Measurements from ENCODE around the gene AP3B2. TPM values are rescaled to one million over a fixed set of nuclear protein-coding genes. Genes with fewer than 3 reads are reported as not detected.
"Not testable (repeated sequence)": the region's sequence is repeated elsewhere in the genome, so short reads cannot be mapped to it uniquely, and the experiment has no call there.

The AP3B2 gene
- polyA plus RNA-seq, 3 donors = 0.67 to 2.4 (median 0.70) TPM

DNA sequence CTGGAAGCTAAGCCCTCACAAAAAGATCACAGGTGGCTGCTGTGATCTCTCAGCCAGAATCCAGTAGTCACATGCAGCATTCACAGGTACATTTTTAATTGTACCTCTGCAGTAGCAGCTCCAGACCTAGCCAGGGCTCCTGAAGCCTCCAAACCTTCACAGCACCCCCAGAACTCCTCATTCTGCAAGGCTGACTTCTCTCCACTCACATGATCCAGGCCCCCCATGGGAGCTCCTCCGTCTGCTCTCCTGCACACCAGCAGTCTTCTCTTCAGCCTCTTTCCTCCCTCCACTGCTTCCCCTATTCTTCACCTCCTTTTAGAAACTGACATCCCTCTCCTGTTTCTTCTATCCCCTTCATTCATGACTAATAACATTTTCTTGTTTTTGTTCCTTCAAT, 49.3 kb downstream of the AP3B2 start:
- 35 to 57% (median 51%) methylated on average over 1 of the region's 1 CpG for WGBS, 3 donors
- H3K27ac ChIP-seq (ENCODE audit: low read depth, low read length) = no peak overlapping the region

DNA sequence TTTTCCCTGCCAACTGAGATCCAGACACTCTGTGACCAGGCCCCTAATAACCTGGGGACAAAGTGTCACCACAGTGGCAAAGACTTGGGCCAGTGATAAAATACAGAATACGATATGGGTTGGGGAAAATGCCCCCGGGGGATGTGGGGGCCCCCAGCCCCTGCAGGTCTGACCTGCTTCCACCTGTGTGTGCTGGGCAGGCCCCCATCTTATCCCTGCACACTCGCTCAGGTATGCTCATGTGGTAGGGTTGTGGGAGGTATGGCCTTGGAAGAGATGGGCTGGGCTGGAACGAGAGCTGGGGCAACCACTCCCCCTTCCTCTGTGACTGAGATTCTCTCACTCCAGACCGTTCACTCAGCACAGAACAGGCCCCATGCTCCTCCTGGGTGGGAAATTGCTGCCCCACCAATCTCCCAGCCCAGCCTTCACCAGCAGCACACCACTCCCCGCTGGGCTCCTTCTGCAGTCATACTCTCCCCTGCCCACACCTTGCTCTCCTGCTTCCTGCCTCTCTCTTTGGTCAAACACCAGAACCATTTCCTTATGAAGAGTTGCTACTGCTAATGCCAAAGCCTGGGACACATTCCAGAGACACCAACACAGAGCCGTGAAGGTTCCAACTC, 52.9 kb downstream of the AP3B2 start:
- 53 to 75% (median 70%) methylated on average over 6 to 7 of the region's 7 CpGs for WGBS, 3 donors

DNA sequence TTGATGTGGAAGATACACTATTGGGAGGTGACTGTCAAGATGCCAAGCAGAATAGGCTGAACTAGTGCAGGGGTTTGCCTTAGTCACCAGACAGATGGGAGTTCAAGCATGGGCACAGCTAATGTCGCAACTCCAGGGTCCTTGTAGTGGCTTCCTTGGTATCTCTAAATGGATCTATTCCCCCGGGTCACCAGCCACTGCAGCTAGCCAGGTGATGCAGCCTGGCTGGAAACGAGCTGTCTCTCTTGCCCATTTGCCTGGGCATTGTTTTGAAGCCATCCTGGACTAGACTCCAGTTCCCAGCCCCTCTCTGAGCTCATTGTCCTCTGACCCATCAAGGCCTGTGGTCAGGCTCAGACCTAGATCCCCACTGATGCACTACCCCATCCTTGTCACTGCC, 54.1 kb downstream of the AP3B2 start:
- WGBS, 3 donors = 70 to 83% (median 76%) methylated on average over 3 of the region's 3 CpGs
- H3K27ac ChIP-seq (ENCODE audit: low read depth, low read length) = no peak overlapping the region

More for the DNA sequence above, 52.9 kb downstream of the AP3B2 start:
- H3K27ac ChIP-seq (ENCODE audit: low read depth, low read length) = no peak overlapping the region

DNA sequence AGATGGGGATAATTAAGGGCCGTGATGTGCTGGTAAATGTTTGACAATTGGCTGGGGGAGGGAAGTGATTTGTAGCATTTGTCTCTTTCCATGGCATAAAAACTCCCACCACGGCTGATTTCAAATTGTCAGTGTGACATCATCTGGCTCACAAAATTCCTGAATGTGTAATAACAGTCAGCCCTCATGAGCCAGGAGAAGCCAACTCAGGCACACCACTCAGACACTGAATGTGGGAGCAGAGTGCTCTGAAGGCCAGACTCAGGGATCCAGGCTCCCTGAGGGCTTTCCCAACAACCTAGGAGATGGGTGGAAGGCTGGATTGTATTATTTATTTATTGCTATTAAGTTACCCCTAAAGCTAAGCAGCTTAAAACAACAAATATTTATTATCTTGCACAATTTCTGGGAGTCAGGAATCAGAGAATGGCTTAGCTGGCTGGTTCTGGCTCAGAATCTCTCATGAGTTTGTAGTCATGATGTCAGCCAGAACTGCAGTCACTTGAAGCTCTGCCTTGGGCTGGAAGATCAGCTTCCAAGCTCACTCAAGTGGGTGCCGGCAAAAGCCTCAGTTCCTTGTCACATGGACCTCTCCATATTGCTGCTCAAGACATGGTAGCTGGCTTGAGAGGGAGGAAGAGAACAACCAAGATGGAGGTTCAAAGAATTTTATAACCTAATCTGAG, 56.0 kb downstream of the AP3B2 start:
- H3K27ac ChIP-seq (ENCODE audit: low read depth, low read length) = no peak overlapping the region
- WGBS, 3 donors = 61 to 72% (median 64%) methylated on average over 3 of the region's 3 CpGs

DNA sequence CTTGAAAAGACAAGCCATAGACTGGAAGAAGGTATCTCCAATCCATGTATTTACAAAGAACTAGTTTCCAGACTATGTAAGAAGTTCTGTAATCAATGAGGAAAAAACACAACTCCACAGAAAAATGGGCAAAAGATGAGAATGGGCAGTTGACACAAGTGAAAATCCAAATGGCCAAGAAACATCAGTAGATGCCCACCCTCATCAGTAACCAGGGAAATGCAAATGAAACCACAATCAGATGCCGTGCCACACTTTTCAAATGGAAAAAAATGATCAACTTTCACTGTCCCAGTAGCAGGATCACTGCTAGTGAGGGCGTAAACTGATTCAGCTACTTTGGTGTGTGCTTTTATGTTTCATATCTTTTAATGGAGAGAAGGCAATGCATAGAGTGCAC, 58.0 kb downstream of the AP3B2 start:
- H3K27ac ChIP-seq (ENCODE audit: low read depth, low read length) = no peak overlapping the region
- 90 to 94% (median 93%) methylated on average over 2 of the region's 2 CpGs for WGBS, 3 donors

DNA sequence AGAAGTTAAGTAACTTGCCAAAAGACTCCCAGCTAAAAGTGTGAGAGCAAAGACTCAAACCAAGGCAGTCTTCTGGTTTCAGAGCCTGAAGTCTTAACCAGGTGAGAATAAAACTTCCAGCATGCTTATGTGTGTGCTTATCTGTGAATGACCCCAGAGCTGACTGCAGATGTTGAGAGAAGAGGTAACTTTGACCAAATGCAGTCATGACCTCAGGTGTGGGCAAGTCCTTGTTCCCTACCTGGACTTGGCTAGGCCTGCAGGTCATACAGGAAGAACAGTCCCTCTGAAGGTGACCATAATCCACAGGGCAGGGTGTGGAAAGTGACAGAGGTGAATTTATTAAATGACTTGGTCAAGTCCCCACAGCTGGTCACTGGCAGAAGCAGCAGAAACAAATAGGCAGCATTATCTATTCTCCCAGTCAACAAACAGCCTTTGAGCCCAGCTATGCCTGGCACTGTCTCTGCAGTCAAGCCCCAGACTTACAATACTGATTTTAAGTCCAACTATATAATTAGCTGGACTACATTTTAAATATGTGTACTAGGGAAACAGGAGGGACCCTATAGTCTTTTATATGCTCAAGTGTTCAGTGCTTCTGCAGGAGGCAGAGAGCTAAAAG, 59.5 kb downstream of the AP3B2 start:
- no peak overlapping the region for H3K27ac ChIP-seq (ENCODE audit: low read depth, low read length)

DNA sequence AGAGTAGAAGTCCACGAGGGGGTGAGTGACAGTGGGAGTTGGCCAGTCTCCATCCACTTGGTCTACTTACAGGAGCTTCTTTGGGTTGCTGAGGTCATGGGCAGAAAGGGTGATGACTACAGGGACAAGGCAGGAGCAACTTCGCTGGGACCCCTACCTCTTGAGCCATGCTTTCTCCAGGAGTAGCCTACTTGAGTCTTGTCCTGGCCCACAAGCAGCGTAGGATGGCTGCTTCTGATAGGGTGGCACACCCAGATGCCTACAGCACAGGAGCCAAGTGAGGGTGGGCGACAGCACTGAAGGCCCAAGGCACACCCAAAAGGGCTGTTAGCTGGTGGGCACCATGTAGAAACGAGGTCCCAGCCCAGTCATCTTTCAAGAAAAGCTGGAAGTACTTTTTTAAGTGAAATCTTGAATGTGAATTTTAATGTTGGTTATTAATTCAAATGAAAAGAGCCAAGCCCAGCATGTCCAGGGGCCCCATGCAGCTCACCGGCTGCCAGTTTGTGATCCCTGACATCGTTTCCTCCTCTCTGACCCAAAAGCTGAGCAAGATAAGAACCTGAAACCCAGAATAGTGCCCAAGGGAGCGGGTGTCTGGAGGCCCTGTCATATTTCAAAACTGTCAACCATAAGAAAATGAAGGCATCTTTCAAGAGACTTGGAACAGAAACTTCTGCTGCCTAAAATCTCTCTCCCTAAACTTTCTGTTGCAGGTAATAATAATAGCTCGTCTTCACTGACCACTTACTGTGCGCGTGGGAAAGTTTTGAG, 60.3 kb downstream of the AP3B2 start:
- WGBS, 3 donors = 69 to 81% (median 72%) methylated on average over 11 of the region's 11 CpGs
- no peak overlapping the region for H3K27ac ChIP-seq (ENCODE audit: low read depth, low read length)

DNA sequence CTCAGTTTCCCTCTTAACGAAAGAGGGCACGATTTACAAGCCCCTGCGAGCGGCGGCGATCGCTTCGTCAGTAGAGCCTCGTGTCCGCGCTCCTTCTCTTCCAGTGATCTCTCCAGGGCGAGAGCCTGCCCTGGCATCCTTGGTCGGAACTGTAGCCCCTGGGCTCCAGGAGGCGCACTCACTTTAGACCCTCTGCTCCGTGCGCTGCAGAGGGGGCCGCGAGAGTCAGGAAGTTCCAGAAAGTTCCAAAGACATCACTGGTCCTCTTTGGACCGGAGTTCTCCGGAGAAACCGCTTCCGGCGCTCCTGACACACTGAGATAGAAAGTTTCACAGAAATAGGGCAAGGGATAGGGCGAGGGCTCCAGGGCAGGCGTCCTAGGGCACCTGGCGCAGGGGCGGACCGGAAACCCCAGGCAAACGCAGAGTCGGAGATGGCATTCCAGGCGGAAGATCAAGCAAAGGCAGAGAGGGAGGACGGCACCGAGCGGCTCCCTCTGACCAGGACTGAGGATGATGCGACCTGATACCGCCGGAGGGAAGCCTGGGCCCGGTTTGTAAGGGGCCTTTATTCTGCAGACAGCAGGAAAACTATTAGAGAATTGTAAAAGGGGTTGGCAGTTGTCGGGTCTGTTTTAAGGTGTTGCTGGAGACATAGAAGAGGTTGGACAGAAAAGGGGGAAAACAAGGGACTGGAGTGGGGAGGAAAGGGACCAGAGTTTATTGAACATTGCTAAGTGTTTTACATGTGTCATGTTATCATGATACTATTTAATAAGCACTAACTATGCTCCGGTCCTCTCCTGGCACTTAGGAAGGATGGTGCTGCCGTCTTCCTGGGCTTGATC, 61.2 kb downstream of the AP3B2 start:
- H3K27ac ChIP-seq (ENCODE audit: low read depth, low read length) = no peak overlapping the region
- 19 to 28% (median 21%) methylated on average over 41 of the region's 41 CpGs for WGBS, 3 donors

DNA sequence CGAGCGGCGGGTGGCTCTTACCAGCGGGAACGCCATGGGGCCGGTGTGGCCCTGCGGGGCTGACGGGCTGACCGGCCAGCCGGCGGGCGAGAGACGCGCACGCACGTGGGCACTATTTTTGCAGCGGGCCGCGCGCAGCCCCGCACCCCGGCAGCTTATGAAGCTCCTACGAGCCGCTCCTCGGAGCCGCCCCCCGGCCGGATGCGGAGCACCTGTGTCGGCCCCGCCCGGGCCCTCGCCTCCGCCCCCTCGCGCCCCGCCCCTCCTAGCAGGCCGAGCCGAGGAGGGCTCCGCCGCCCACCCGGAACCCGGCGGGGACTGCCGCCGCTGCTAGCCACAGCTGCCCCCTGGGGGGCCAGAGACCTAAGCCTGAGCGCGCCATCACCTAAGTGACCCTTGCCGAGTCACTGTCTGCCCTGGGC, 61.8 kb downstream of the AP3B2 start:
- 1 to 2% (median 1%) methylated on average over 39 to 49 of the region's 49 CpGs for WGBS, 3 donors

DNA sequence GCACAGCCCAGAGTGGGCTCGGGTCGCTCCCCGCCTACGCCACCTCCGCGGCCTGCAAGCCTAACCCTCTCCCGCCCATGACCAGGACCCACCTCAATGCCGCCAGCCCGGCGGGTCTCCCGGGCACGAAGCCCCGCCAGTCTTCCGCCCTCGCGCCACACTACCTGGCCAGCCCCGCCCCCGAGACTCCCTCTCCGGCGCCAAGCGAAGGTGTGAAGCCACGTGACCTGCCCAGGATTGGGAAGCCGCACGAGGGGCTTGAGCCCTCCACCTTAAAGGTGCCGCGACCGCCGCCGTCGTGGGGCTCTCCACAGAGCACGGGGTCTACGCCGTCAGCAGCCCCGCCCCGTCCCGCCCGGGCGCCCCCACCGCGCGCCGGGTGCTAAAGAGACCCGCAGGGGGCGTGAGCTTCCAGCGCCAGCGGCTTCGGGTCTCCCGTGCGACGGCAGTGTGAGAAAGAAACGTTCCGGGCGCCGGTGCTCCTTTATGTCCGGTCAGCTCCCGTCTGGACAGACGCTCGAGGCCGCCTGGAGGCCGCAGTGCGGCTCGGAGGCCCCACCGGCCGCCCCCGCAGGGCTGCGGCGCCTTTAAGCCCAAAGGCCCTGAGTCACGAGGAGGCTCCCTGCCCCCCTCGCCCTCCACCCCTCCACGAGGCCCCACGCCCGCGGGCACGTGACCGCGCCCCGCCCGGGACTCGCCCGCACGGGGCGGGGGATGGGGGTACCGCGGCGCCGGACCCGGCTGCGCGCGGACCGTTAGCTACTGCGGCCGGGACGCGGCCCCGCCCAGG, 62.4 kb downstream of the AP3B2 start, which contains the start of gene CPEB1:
Gene CPEB1, minus strand, starts transcription at position 319 of the 790 bp plus-strand sequence. CDS start 18,904 bp downstream, outside the sequence.
- 9 to 11% (median 11%) methylated on average over 85 to 95 of the region's 96 CpGs for WGBS, 3 donors
- no peak within 1 kb of the TSS for H3K27ac ChIP-seq (ENCODE audit: low read depth, low read length)

More for the DNA sequence above, 61.8 kb downstream of the AP3B2 start:
- no peak overlapping the region for H3K27ac ChIP-seq (ENCODE audit: low read depth, low read length)

DNA sequence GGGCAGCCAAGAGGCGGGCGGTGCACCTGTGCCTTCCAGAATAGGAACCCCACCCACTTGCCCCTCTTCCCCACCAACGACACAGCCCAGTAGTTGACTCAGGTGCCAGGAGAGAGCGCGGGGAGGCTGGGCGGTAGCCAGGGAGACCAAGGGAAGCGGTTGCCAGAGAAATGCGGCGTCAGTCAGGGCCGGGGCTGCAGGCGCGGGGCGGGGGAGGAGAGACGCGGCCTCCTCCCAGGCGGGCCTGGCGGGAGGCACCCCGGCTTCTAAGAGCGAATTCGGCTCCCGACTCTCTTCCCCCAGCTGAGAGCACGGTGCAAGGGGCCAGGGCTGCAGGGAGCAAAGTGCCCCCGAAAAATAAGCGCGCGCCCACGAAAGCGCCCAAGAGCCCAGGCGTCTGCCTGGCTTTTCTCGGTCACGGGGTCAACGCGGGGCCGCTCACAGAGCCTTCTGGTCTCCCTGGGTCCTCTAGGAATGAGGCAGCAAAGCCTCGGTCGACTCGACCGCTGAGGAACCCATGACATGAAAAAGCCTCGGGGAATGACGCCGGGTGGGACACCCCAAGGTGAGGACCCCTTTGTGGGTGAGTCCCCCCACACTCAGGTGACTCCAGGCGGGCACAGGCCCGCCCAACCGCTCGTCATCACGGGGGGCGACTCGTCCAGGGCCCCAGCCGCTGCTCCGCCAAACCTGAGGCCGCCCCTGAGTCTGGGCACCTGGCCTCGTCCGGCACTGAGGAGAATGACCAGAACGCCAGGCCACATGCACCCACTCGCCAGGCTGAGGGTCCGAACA, 63.2 kb downstream of the AP3B2 start:
- WGBS, 3 donors = 13 to 19% (median 14%) methylated on average over 54 to 56 of the region's 56 CpGs
- H3K27ac ChIP-seq (ENCODE audit: low read depth, low read length) = no peak overlapping the region

DNA sequence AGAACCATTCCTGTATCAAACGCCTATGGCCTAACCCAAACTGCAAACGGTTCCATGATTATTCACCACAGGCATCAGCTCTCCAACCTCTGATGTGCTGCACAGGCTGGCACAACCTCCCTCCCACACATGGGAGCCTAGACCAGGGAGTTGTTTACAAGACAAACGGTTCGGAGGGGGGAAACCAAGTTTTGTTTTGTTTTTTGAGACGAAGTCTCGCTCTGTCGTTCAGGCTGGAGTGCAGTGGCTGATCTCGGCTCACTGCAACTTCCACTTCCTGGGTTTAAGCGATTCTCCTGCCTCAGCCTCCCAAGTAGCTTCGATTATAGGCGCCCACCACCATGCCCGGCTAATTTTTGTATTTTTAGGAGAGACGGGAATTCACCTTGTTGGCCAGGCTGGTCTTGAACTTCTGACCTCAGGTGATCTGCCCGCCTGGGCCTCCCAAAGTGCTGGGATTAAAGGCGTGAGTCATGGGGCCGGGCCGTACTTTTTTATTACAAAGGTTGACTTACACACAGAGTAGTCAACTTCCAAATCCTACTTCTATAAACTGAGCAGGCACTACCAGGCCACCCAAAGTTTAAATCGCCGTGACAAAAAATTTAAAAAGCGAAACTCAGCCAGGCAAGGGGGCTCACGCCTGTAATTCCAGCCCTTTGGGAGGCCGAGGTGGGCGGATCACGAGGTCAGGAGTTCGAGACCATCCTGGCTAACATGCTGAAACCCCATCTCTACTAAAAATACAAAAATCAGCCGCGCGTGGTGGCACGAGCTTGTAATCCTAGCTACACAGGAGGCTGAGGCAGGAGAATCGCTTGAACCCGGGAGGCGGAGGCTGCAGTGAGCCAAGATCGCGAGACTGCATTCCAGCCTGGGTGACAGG, 64.5 kb downstream of the AP3B2 start:
- 88 to 92% (median 91%) methylated on average over 34 of the region's 34 CpGs for WGBS, 3 donors
- H3K27ac ChIP-seq (ENCODE audit: low read depth, low read length) = not testable (repeated sequence)

DNA sequence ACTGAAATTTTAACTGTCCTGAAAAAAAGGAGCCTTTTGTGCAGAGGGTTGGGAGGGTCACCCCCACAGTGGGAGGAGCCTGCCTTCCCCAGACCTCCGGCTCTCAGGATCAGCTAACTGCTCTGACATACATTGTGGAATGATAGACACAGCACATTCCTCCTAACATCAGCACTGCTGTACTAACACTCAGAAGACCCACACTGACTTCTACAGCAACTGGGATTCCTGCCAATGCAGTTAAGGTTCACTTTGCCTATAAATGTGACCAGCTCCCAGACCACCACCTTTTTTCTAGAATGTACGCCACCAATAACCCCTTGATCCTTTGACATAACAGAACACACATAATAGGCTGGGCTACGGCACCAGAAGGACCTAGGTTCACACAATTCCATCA, 65.7 kb downstream of the AP3B2 start:
- no peak overlapping the region for H3K27ac ChIP-seq (ENCODE audit: low read depth, low read length)
- WGBS, 3 donors = 61 to 72% (median 65%) methylated on average over 3 of the region's 3 CpGs

DNA sequence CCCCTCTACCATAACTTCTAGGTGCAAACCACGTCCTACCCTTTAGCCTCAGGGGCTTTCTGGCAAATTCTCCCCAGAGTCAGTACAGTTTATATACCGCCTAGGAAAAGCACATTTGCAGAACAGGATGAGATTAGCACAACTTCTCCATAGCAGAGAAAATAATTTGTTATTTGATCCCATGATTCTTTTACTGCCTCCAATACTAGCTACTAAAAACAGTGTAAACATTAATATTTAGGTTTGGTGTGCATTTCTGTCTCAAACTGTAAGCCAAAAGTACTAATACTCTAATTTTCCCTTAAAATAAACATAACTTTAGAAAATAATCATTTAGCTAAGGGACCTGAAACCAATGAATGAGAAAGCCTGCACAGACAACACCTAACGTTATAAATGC, 67.0 kb downstream of the AP3B2 start:
- 64 to 70% (median 66%) methylated on average over 3 of the region's 3 CpGs for WGBS, 3 donors
- H3K27ac ChIP-seq (ENCODE audit: low read depth, low read length) = no peak overlapping the region

DNA sequence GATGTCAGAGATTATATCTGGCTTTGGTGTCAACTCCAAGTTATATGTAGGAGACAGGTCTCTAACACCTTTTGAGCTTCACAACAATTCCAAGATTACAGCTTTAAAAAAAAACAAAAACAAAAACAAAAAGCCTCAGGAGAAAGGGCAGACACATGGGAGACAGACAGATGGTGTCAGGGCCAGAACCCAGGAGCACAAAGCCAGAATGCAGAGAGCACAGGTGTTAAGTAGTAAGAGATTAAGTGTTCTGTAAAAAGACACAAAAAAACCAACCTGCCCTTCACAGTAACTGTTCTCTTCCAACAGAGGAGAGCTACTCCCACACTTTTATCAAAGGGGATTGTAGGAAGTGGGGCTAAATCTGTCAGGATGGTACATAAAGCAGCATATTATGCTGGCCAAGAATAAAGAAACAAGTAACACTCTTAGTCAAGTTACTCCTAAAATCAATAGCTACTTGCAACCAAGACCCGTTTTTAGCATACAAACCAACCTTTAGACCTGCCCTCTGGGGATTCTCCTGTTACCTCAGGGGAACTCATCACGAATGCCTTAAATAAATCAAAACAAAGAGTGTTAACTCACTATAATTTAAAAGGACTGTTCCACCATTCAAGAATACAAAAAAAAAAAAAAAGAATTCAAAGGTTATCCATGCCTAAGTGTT, 68.4 kb downstream of the AP3B2 start:
- H3K27ac ChIP-seq (ENCODE audit: low read depth, low read length) = no peak overlapping the region
- WGBS, 3 donors = 13 to 54% (median 48%) methylated on average over 2 of the region's 2 CpGs
